Measurements from ENCODE around the gene PDHB.
"Not testable (repeated sequence)": the region's sequence is repeated elsewhere in the genome, so short reads cannot be mapped to it uniquely, and the experiment has no call there.

PDHB gene

DNA sequence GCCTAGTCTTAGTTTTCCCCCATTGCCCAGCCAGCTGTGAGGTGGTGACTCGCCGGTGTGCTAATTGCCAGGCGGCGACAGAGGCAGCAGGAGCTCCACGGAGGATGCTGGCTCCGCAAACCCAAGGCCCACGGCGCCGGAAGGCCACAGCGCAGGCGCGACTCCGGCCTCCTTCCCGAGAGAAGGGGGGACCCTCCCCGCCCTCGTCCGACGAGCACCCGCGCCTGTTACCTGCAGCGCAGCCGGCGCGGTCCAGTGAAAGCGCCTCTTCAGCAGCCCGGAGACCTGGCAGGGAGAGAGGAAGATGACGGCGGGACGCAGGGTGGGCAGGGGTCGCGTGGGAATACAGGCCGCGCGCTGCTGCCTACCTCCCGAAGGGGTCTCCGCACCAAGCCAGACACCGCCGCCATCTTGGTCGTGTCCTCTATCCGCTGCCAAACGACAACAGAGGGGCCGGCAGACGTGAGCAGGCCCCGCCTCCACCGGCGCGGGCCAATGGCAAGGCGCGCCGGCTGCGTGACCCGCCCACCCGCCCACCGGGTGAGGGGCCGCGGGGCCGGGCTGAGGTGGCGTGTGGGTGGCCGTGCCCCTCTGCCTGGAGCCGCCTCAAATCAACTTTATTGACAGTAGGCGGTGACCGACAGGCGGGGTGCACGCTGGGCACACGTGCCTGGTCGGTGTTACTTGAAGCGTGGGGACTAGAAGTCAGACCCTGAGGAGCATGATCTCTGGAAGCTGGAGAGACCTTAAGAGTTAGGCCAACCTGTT is at the start of gene PDHB:
PDHB (minus strand) TSS at position 433 of the 768 bp plus-strand sequence; CDS start at position 410, 23 bp downstream.
- peak; percentile 94 for DNase-seq (ENCODE audit: low spot score)

DNA sequence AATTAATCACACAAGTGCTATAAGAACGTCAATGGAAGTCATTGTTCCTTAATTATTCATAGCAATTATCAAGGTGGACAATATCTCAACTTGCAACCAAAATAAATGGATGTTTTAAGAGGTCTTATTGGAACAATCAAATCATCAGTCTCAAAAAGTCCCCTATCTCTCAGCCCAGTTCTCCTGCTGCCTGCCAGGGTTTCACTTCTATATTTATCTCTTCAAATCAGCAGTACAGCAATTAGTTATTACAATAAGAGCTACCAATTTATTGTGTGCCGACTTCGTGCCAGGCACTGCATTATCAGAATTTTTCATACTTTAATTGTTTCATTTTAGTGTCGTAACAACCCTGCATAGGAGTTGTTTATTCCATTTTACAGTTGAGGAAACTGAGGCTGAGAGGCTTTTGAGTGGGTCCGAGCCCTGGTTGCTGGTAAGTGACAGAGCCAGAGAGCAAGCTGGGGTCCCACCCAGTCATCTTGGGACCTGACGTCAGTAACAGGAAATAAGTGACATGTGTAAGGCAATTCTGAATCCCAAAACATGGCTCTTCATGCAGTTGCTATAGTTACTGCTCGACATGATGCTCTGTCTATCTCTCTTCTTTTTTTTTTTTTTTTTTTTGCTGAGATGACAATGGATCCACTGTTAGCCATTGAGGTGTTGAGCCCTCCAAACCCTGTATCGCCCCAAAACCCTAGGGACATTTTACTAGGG is 49.4 kb upstream of the PDHB start:
- DNase-seq (ENCODE audit: low spot score) = no peak

DNA sequence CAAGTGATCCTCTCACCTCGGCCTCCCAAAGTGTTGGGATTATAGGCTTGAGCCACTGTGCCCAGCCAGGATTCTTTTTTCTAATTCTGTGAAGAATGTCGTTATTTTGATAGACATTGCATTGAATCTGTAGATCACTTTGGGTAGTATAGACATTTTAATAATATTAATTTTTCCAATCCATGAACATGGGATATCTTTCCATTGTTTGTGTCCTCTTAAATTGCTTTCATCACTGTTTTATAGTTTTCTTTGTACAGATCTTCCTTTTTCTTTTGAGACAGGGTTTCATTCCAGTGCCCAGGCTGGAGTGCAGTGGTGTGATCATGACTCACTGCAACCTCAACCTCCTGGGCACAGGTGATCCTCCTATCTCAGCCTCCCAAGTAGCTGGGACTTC is 46.7 kb upstream of the PDHB start:
- no peak for DNase-seq (ENCODE audit: low spot score)

DNA sequence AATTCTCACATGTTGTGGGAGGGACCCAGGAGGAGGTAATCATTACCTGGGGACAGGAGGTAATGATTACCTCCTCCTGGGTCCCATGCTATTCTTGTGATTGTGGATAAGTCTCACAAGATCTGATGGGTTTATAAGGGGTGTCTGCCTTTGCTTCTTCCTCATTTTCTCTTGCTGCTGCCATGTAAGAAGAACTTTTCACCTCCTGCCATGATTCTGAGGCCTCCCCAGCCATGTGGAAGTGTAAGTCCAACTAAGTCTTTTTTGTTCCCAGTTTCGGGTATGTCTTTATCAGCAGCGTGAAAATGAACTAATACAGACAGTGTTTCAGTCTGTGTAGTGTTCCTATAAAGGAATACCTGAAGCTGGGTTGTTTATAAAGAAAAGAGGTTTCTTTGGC is 45.1 kb upstream of the PDHB start:
- no peak for DNase-seq (ENCODE audit: low spot score)

DNA sequence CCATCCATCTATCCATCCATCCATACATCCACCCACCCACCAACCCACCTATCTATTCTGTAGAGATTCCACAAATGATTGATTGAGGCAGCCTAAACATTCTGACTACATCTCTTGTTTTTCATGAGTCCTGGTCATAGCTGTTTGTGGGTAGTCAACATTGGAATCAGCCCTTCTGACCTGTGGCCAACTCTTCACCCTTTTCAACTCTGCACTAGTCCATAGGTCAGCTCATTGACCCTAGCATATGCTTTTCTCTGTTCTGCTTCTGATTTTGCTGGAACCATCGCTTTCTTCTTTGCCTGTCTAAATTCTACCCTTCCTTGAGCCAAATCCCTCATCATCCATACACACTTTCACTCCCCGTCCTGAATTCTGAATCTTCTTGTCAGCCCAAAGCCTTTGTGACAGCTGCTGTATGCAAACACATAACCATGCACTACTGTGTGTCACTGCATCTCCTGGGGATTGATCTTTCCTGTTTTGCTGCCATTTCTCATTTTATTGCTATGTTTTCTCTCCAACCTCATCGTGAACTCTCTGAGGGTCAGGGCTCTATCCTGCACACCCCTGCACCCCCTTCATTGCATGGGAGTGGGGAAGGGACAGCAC is 41.4 kb upstream of the PDHB start:
- no peak for DNase-seq (ENCODE audit: low spot score)

DNA sequence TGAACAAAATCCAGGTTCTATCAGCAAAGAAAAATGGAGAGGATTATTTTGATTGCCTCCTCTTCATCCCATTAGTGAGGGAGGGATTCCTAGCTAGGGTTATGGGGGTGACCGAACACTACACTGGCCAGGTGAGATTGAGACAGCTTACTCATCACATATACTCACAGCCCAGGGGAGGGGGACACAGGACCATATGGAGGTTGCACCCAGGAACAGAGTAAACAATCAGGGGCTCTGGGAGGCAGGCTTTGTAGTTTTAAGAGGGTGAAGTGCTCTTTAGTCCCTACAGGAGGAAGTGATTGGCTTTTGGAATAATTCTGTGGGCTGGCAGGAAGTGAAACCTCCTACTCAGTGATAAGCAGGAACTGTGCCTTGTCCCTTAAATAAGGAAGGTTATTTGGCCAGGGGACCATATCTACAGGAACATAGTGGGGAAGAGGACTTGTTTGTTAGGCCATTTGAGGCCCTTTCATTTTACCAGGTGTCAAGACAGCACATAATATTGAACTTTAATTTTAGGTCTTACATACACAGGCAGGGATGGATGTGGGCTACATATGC is 40.8 kb upstream of the PDHB start:
- DNase-seq (ENCODE audit: low spot score) = no peak

DNA sequence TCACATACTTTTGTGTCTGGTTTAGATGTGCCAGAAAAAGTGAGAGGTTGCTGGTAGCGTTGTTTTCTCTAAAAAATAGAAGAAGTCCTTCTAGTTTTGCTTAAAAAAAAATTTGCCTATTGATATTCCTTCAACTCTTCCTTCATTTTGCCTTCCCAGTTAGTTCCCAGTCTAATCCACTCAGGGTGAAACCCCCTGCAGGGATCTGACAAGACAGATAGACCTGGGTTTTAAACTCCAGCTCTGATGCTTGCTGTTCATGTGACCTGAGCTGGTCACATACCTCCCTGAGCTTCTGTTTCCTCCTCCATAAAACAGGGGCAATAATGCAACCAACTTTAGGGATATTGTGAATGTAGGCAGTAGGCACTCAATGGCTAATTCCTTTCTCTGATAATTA is 39.6 kb upstream of the PDHB start:
- no peak for DNase-seq (ENCODE audit: low spot score)

DNA sequence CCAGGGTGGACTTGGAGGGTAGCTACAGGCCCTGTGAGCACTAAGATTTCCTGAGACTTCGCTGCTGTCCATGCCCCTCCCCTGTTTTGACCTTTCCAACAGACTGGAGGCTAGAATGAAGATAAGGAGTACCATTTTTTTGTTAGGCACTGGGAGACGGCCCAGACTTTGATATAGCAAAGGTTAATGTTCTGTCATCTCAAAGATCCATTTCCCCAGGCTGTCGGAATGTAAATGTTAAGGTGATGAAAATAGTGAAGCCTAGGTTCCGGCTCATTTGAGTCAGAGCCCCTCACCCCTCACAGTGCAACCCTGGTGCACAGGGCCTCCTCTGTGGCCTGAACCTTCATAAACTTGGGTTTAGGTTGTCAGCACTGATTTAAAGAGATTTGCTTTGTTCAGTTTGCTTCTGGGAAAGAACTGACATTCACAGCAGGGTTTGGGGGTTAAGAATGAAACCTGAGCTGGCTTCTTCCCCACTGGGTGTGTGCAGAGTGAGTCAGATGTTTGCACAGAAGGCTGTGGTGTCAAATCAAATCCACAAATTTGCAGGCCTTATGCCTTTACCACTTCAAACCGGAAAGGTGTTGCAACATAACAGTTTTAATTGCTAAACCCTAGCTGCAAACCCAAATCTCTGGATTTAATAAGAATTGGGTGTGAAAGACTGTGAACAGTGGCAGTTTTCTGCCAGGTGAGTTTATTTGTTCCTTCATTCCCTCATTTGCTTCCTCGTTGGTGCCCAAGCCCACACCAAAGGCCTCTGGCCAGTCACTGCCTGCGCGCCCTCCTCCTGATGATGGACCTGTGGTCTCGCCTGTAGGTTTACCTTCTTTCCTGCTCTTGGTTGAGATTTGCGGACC is 37.6 kb upstream of the PDHB start:
- no peak for DNase-seq (ENCODE audit: low spot score)

DNA sequence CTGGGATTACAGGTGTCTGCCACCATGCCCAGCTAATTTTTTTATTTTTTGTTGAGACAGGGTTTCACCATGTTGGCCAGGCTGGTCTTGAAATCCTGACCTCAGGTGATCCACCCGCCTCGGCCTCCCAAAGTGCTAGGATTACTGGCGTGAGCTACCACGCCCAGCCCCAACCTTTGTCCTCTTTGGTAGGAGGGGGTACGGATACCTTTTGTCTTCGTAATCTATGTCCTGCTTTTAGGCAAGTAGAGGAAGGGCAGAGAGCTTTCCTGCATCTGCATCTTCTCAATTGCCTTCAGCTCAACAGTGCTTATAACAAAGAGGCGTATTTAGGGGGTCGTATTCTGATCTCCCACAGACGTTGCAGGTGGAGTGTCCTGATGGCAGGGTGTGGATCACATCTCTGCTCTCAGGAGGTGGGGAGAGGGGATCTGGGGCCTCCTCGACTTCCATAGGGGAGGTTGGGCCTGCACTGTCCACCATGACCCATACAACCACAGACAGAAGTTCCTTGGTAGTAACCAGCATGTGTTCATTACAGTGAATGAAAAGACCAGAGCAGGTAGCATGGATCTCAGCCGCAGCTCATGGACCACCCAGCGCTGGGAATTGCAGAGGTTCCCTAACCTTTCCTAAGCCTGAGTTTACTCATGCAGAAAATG is 36.9 kb upstream of the PDHB start:
- DNase-seq (ENCODE audit: low spot score) = no peak

DNA sequence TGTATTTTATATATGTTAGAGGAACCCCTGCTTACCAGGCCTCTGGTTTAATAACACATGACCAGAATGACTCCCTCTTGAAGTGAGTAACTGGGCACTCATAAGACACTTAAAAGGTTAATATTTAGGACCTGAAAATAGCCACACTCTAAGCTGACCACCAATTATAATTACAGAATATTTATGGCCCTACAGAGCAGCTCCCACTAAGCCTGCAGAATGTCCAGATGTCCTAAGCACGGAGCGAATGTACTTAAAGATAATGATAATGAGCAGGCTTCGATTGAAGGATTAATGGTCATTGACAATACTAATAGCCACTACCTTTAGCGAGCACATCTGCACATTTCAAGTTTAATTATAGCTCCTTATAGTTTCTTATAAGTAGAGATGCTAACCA is 35.5 kb upstream of the PDHB start:
- no peak for DNase-seq (ENCODE audit: low spot score)

DNA sequence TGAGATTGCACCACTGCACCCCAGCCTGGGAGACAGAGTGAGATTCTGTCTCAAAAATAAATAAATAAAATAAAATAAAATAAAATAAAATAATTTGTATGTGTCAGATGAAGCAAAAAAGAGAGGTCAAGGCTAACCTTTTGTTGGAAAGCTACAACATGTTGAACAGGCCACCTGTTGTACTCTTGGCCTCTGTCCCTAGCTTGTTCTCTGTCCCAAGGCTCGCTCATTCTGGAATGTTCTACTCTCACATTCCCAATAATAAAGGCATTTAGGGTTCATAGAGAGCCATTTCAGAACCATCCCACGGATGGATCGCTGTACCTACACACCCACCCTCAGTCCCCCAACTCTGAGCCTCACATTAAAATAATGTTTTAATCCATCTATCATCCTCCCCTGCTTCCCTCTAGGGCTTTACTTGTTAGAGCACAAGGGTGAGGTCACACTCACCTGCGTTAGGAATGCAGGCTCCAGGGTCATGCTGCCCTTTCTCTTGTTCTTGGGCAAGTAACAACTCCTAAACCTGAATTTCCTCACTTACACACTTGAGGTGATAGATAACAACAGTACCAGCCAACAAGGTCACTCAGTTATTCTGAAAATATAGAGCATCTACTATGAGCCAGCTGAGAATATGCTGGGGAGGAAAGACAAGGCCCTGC is 33.4 kb upstream of the PDHB start:
- no peak for DNase-seq (ENCODE audit: low spot score)

DNA sequence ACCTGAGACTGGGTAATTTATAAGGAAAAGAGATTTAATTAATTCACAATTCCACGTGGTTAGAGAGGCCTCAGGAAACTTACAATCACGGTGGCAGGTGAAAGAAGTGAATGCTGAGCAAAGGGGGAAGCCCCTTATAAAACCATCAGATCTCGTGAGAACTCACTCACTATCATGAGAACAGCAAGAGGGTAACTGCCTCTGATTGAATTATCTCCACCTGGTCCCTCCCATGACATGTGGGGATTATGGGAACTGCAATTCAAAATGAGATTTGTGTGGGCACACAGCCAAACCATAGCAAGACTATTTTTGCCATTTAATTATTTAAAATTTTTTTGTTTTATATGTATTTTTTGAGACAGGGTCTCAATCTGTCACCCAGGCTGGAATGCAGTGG is 31.2 kb upstream of the PDHB start:
- no peak for DNase-seq (ENCODE audit: low spot score)

DNA sequence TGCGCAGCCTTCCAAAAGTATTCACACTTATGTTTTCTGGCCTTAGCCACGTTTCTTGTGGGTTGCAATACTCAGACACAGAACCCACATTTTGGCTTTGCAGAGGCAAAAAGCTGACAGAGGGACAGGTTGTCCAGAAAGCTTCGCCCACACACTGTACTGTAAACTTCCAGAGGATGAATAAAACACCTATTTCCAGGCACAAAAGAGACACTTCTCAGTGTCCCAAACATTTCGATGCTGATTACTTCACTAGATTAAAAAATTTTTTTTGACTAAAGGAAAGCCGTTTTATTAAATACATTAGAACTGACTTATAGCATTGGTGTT is 30.3 kb upstream of the PDHB start:
- DNase-seq (ENCODE audit: low spot score) = no peak

DNA sequence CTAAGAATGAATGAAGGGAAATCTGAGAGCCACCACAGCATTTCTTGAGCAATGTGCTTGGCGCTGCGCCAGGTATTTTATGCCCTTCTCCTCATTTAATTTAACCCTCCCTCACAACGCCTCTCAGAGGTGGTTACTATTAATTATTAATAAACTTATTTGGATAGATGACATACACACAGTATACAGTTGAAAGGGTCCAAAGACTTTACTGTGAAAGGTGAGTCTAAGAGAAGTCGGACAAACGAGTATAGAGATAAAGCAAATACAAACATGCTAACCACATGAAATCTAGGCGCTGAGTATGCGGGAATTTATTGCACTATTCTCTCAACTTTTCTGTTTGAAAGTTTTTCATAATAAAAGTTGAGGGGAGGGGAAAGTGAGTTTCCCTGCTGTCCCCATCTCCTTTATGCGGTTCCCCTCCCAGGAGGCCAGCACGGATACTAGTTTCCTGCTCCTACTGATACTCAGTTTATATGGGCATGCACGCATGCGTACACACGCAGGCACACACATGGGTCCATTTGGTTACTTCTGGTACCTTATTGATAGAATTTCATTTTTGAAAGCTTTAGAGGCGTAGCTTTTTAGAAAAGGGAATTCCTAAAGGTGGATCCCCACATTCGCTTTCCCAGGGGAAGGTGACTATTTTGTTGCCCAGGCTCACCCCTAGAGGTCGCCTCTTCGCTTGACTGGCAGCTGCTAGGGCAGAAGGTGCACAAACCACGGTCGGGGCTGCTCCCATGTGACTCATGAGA is 29.7 kb upstream of the PDHB start:
- DNase-seq (ENCODE audit: low spot score) = no peak

DNA sequence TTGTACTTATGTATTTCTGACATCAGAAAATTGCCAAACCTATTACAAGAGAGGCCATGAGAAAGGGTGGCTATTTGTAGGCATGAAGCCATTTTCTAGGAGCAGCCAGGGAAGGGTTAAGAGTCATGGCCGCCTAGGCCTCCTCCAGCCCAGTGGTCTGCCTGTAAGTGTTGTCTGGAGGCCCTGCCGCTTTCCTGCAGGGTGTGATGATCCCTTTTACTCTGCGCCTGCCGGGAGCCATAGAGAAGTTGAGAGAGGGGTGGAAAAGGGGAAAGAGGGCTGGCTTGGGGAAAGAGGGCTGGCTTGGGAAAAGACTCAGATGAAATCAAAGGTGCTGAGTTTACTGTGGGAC is 29.2 kb upstream of the PDHB start:
- no peak for DNase-seq (ENCODE audit: low spot score)

DNA sequence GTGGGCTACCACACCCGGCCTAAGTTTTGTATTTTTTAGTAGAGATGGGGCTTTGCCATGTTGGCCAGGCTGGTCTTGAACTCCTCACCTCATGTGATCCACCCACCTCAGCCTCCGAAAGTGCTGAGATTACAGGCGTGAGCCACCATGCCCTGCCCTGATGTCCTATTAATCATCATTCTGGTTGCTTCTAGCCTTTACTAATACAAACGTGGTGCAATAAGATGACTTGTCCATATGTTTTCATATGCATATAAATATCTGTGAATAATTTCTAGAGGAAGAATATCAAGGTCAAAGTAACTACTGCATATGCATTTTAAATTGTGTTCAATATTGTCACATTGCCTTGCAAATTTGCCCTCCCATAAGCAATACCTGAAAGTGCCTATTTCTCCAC is 25.5 kb upstream of the PDHB start:
- no peak for DNase-seq (ENCODE audit: low spot score)

DNA sequence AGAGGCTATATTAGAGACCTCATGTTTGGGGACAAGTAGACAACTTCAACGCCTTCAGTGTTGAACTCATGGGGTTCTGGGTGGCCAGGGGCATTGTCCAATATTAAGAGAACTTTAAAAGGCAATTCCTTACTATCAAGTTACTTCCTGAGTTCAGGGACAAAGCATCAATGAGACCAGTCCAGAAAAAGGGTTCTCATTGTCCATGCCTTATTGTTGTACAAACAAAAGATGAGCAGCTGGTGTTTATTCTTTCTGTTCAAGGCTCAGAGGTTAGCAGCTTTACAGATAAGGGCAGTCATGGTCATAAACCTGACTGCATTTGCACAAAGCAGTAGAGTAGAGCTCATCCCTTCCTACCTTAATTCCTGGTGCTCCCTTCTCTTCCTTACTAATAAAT is 18.5 kb upstream of the PDHB start:
- DNase-seq (ENCODE audit: low spot score) = no peak

DNA sequence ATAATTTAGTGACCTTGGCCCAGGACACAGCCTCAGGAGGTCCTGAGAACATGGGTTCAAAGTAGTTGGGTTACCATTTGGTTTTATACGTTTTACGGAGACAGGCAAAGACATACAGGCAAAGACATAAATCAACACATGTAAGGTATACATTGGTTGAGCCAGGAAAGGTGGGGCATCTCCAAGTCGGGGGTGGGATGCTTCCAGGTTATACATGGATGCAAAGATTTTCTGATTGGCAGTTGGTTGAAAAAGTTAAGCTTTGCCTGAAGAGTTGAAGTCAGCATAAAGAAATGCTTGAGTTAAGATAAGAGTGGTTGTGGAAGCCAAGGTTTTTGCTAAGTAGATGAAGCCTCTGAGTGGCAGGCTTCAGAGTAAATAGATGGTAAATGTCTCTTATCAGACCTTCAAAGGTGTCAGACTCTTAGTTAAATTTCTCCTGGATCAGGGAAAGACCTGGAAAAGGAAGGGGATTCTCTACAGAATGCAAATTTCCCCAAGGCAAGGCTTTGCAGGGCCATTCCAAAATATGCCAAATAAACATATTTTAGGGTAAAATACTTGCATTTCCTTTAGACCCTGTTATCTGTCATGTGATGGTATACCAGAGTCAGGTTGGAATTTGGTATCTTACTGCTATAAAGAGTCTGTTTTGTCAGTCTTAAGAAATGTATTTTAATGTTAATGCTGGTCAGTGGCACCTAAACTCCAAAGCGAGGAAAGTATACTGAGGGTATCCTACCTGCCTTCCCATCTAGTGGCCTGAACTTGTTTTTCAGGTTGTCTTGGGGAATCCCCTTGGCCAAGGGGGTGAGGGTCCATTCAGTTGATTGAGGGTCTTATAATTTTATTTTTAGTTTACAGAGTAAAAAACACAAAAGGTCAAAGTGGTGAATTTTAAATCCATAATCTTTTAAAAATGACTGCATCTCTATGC is 8.2 kb upstream of the PDHB start:
- no peak for DNase-seq (ENCODE audit: low spot score)

DNA sequence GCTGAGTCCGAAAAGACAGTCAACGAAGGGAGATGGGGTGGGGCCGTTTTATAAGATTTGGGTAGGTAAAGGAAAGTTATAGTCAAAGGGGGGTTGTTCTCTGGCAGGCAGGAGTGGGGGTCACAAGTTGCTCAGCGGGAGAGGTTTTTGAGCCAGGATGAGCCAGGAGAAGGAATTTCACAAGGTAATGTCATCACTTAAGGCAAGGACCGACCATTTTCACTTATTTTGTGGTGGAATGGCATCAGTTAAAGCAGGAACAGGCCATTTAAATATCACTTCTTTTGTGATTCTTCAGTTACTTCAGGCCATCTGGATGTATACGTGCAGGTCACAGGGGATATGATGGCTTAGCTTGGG is 7.3 kb upstream of the PDHB start:
- DNase-seq (ENCODE audit: low spot score) = not testable (repeated sequence)

Data from left forelimb (tissue), 1 donor.